NCI-H2171 treated with DMSO at 0.1 percent for 48 hours (cell line): ENCODE measurements around the gene GPRC5A.

Experiments used
- DNase-seq: peaks from one replicate; lab custom pipeline; 2025; lab: John Stamatoyannopoulos, UW

GPRC5A gene

DNA sequence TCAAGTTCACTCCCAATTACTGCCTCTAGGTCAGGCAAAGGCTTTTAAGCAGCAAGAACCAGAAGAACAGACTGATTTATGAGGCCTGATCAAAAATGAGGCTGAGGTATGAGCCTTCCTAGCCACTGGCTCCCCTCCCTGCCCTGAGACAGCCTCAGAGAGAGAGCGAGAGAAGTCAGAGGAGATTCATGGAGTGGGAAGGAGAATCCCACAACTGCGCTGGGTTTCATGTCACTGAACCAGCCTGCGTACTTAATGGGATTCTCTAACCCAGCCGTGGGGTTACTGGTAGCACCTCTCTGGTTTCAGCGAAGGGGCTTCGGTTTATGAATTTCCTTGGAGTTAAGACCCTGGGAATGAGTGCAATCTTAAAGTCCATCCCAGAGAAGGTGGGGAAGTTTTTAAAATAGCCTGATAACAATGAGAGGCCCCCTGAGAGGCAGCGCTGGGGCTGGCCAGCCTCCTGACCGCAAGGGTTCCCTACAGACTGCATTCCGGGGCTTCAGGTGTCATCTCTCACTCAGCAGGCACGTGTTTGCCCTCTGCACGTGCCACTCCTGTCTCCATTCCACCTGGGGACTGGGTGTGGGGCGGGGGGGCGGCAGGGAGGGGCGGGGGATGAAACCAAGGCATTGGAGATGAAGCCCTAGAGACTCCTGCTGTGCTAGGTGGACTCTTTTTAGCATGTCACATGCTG is 6.1 kb upstream of the GPRC5A start:
- DNase-seq, result no peak

DNA sequence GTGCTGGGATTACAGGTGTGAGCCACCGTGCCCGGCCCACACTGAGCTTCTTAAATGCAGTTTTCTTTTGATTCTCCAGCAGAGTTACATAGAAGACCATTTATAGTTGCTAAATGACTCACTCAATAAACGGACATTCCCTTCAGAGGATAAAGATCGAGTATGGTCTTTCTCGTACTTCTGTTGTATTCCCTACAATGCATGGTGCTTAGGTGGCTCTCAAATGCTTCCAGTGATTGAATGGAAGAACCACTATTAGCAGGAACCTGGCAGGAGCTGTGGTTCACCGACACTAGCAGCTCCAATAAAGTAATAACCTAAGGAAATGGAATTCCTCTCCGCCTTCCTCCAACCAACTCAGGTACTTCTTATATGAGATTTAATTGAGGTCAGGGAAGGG is 3.9 kb upstream of the GPRC5A start:
- no peak for DNase-seq

DNA sequence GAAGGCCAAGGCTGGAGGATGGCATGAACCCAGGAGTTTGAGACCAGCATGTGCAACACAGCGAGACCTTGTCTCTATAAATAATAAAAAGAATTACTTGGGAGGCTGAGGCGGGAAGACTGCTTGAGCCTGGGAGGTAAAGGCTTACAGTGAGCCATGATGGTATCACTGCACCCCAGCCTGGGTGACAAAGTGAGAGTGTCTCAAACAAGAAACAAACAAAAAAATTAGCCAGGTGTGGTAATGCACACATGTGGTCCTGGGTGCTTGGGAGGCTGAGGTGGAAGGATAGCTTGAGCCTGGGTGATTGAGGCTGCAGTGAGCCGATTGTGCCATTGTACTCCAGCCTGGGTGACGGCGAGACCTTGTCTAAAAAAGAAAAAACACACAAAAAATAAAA is 1.7 kb upstream of the GPRC5A start:
- DNase-seq, result no peak

DNA sequence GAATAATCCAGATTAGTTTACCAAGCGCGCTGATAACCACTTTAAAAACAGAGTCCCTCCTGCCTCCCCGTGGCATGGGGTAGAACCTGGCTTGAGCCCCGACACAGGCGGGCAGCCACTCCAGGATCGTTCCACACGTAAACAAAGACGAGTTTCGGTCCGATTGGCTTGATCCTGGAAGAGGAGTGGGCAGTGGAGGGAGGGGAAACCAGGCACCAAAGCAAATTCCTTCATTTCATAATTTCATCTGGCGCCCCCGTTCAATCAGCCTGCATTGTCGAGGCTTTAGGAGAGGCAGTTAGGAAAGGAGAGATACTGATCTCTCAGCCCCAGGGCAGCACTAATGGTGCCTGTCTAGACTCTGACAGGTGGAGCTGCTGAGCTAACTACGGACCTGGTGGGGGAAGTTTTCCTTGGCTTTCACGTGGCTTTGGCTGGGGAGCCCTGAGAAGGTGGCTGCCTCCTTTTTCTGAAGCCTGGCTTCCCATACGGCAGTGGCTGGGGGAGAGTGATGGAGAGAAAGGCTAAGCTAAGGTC is 751 bp upstream of the GPRC5A start:
- DNase-seq, result peak; percentile 31

DNA sequence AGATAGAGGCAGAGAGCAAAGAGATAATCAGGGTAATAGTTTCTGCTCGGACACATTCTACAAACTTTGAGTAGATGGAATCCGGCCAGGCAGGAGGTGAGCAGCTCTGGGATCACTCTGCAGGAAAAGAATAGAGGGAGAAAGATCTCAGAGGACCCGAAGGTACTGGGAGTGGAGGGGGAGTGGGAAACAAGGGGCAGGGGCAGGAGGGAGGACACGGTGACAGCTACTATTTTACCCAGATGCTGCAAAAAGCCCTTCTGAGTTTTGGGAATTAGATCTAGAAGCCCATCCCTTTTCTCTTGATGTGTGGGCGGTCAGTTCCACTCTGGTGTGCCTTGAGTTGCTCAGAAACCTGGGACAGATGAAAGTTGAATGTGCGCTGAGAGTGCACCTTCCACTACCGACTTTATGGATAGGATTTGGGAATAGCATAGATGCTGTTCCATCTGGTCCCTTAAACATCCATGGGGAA is 556 bp downstream of the GPRC5A start:
- no peak for DNase-seq

DNA sequence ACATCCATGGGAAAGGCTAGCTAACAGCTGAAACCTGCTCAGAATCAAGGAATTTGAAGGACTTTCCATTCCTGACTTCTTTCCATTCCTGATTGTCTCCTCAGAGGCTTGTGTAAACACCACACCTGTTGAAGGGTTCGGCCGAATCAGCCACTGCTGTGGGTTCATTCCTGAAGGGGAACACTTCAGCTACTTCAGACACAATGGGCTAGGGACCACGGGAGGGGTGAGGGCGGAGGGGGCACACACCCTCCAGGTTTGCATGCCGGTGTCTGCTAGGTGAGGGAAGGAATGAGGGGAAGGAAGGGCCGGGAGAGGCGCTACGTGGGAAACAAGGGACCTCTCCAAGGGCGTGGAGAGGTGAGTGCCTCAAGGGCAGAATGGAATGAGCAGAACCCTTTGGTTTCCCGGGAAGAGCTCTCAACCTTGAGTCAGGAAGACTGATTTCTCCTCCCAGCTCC is 1.3 kb downstream of the GPRC5A start:
- no peak for DNase-seq

DNA sequence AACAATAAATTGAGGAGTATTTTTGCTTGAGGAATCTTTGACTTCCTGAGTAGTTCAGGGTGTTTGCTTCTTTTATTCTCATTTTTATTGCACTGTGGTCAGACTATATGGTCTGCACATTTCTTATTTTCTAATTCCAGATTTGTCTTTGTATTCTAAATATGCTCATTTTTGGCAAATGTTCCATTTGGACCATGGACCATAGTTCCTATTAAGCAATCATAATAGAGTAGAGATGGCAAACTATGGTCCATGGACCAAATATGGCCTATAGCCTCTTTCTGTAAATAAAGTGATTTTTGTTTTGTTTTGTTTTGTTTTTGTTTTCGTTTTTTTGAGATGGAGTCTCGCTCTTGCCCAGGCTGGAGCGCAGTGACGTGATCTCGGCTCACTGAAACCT is 2.1 kb downstream of the GPRC5A start:
- DNase-seq, result no peak

DNA sequence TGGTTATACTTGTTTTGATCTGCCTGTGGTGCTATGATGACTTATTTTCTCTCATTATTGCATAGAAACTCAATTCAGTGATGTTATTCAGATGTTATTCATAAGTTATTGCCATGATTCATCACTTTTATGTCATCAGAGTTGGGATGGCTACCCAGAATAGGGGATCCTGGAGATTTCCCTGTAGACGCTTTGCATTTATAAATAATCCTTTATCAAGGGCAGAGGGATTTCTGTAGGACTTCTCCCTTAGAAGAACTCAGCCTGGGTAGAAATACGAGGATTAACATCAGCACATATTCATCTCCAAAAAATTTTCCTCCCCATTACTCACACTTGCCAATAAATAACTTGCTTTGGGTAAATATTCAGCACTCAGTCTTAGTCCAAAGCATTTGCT is 4.9 kb downstream of the GPRC5A start:
- DNase-seq, result no peak

DNA sequence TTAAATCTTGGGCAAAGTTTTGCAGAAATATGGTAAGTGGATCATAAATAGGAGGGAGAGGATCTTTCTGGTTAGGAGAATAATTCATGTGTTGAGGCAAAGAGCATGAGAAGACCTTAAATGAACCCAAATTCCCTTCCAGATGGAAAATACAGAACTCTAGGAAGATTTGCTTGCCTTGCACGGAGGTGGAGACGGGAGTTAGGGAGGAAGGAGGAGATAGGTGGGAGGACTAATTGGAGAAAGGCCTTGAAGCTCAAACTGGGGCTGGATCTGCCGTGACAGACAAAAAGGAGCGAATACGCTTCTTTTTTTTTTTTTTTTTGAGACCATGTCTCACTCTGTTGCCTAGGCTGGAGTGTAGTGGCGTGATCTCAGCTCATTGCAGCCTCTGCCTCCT is 5.9 kb downstream of the GPRC5A start:
- DNase-seq, result no peak

DNA sequence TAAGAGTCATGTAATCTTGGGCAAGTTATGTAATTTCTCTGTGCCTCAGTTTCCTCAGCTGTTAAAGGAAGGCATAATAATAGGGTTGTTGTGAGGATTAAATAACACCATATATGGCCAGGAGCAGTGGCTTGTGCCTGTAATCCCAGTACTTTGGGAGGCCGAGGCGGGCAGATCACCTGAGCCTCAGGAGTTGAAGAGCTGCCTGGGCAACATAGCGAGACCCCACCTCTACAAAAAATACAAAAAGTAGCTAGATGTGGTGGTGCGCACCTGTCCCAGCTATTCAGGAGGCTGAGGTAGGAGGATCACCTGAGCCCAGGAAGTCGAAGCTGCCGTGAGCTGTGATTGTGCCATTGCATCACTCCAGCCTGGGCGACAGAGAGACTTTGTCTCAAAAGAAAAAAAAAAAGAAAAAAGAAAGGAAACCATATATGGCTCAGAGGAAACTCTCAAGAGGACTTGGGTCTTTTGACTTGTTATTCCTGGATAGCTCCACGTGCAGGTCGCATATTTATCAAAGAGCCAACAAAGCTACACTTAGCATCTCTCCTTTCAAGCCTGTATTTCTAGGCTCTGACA is 6.9 kb downstream of the GPRC5A start:
- no peak for DNase-seq

DNA sequence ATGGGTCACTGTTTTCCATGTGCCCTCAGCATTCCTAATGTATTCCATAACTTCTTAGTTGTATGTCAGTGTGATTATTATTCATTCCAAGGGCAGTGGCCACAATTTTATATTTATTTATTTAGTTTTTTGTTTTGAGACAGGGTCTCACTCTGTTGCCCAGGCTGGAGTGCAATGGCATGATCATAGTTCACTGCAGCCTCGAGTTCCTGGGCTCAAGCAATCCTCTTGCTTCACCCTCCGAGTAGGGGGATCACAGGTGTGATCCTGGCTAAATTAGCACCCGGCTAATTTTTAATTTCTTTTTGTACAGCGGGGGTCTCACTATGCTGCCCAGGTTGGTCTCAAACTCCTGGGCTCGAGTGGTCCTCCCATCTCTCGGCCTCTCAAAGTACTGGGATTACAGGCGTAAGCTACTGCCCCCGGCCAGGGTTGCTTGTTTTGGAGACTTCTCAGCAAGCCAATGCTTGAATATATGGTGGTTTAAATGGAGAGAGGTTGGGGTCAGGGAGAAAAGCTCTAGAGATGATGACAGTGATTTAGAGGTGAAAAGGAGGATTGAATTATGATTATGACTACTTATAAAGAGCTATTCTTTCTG is 7.6 kb downstream of the GPRC5A start:
- no peak for DNase-seq

DNA sequence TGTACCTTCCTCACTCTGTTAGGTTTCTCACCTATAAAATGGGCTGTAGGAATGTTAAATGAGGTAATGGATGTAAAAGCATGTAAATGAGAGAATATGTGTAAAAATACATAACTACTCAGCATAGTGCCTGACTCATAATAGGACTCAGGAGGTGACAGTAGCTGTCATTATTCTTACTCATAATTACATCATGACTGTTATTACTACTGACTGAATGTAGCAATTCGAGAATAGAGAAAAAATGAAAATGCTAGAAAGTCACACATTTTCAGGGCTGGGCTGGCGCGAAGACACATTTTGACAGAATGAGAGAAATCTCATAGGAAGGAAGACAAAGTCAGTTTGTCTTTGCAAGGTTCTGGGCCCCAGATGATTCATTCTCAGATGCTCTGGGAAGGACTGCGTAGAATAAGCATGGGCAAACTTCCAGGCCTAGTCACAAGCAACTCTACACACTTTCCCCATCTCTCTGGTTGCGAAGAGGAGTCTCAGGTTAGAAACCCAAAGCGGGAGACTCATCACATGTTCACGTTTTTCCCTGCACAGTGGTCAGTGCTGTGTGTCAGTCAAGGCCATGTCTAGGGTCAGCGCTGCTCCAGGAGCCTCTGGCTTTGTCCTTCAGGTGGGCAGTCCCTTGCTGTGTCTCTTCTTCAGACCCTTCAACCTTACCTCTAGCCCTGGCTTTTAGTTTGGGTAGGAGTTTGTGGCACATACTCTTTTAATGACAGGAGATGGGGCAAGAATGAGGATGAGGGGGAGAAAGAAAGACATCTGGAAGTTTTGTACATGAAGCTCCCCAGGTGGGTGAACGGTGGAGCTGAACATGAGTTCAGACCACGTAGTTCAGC is 8.4 kb downstream of the GPRC5A start:
- DNase-seq, result no peak

DNA sequence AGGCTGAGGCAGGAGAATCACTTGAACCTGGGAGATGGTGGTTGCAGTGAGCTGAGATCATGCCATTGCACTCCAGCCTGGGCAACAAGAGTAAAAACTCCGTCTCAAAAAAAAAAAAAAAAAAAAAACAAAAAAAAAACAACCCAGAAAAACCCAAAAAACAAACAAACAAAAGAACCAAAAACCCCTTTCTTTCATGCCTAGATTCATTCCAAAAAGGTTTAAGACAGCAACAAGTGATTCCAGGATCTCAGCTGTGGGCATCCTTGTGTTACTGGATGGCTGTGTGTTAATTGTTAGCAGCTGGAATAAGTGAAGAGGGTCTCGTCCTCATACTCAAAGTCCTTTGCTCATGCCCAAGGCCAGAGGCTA is 9.4 kb downstream of the GPRC5A start:
- DNase-seq, result no peak

DNA sequence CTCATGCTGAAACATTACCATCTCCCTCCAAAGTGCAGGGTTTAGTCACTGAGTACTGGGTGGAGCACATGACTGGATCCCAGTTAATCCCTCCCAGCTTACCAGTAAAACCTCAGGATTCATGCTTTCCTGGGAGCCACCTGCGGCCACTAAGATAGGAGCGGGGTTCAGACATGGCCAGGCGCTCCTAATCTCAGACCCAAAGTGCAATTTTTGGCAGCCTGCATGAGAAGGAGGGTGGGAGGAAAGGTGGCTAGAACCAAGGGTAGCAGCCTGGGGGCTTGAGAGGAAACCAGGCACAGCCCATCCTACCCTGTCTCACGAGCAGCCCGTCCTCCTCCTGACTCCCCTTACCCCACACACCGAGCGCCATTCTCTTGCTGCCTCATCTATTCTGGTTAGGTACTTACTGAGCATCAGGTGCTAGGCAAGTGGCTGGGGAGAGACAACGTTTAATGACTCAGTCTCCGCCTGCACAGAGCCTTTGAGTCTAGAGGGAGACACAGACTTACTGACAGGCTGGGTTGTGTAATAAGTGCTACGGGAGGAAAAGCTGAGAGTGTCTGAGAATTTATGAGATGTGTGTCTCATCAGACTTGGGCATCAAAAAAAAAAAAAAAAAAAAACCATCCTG is 9.9 kb downstream of the GPRC5A start:
- no peak for DNase-seq

DNA sequence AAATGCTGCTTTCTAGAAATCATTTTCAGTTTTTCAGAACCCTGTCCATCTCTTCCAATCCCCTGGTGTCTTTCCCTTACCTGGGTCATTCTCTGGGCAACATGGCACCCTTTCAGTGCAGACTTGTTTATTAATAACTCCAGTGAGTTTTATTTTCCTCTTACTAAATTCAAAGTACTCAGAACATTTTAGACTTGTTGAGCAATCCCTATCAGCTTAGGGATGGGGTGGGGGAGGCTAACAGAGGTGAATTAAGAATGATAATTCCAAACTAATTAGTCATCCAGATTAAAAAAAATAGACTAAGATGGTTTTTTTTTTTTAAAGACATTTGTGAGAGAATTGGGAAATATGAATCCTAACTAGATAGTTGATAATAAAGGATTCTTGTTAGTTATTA is 10.7 kb downstream of the GPRC5A start:
- DNase-seq, result no peak

DNA sequence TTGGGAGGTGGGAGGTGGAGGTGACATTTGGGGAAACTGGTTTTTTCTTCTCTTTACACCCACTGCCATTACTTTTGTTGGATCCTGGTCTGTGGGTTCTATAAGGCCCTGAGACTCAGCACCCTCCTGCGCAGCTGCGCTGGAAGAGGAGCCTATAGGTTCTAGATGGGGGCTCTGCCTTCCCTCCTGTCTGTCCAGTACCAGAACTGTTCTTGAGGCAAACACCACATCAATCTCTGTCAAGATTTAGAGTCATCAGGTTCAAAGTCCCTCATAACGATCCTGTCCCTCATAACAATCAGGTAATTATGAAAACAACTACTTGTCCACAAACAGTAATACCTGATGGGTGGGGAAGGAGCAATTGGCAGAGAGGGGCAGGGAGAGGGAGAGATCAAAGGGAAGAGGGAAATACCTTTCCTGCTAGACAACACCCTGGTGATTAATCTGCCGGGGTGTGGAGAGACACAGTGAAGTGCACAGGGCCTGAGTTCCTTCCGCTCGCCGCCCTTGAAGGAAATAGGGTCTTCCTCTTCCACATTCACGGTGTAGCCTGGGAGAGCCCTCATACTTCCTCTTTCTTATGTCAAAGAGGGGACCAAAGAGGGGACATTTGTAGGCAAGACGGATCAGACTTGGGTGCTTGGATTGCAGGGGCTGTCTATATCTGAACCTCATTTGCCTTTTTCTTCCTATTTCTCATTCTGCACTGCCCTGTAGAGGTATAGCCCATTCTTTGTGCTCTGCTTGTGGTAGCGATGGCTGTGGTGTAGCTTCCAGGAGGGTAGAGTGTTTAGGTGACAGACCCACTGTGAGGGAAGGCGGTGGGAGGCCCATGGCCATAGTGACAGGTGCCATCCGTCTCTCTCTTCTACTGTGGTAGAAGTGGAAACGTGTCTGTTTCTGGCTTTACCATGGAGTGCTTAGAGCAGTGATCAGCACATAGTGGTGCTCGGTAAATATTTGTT is 12.6 kb downstream of the GPRC5A start:
- no peak for DNase-seq

DNA sequence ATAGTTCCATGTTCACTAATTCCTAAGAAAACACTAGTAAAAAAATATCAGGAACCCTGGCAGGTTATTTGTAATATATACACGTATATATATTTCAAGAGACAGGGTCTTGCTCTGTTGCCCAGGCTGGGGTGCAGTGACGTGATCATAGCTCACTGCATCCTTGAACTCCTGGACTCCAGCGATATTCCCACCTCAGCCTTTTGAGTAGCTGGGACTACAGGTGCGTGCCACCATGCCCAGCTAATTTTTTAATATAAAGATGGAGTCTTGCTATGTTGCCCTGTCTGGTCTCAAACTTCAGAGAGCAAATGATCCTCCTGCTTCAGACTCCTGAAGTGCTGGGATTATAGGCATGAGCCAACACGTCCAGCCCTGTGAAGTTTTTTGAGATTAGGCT is 16.2 kb downstream of the GPRC5A start:
- DNase-seq, result no peak

DNA sequence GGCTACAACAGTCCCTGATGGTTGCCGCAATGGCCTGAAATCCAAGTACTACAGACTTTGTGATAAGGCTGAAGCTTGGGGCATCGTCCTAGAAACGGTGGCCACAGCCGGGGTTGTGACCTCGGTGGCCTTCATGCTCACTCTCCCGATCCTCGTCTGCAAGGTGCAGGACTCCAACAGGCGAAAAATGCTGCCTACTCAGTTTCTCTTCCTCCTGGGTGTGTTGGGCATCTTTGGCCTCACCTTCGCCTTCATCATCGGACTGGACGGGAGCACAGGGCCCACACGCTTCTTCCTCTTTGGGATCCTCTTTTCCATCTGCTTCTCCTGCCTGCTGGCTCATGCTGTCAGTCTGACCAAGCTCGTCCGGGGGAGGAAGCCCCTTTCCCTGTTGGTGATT is 16.9 kb downstream of the GPRC5A start:
- no peak for DNase-seq

DNA sequence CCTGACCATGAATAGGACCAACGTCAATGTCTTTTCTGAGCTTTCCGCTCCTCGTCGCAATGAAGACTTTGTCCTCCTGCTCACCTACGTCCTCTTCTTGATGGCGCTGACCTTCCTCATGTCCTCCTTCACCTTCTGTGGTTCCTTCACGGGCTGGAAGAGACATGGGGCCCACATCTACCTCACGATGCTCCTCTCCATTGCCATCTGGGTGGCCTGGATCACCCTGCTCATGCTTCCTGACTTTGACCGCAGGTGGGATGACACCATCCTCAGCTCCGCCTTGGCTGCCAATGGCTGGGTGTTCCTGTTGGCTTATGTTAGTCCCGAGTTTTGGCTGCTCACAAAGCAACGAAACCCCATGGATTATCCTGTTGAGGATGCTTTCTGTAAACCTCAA is 17.3 kb downstream of the GPRC5A start:
- DNase-seq, result no peak

DNA sequence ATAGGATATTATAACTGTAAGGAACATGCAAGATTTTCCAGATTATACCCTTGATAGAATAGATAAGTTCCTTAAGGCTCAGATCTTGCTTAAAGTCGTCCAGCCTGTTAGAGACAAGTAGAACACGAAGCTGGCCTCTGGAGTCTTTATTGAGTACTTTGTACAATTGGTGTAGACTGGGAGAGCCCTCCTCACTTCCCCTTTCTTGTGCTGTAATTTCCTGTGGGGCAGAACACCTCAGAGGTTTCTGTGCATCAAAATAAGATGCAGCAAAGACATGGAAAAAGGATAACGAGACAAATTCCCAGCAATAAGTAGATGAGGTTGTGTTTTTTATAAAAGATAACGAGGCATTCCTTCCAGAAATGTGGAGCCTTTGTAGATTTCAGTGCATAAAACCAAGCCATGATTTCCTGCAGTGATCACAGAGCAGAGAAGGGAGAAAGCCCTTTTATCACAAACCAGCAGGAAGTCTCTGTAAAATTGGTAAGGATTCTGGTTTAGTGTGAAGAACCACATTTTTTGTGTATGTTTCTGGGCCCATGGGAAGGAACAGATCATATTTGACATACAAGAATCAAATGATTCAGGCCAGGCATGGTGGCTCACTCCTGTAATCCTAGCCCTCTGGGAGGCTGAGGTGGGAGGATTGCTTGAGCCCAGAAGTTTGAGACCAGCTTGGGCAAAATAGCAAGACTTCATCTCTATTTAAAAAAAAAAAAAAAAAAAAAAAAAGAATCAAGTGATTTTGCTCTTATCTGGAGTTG is 18.0 kb downstream of the GPRC5A start:
- no peak for DNase-seq
